Body of pancreas (tissue), 4 donors: ENCODE results near the gene NPHP4.

Source experiments
- POLR2A ChIP-seq, 3 donors: fragments of 450-650 bp; IDR thresholded peaks; one replicate each; pipeline ENCODE4 v1.6.1; 2016; ENCODE audit warnings: antibody characterized with exemption in 3 of 3, mild to moderate bottlenecking in 2 of 3
- TF ChIP-seq, protein P1 (sequence below), 7 experiments: fragments of 450-650 bp in 4 of 7; fragments of 200-600 bp in 3 of 7; sonication (generic) in 3 of 7; IDR thresholded peaks; one replicate each; pipeline ENCODE4 v1.5.1; 2016 to 2019; ENCODE audit warnings: antibody characterized with exemption in 7 of 7

DNA sequence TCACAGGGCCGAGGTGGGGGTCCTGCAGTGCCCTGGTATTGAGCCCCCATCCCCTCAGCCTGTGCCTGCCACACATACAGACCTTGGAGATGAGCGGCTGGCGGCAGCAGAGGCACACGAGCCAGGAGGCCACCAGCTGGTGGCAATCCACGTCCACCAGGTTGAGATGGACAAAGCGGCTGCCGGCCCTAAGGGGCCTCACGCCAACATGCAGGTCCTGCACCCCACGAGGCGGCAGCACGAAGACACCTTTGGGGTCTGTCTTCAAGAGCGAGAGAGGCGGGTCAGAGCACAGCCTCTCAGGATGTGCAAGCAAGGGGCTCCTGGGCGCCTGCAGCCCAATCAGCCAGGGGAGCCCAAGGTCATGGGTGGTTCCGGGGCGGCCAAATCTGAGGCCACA, 128.0 kb downstream of the NPHP4 start:
- TF ChIP-seq, protein P1, sequence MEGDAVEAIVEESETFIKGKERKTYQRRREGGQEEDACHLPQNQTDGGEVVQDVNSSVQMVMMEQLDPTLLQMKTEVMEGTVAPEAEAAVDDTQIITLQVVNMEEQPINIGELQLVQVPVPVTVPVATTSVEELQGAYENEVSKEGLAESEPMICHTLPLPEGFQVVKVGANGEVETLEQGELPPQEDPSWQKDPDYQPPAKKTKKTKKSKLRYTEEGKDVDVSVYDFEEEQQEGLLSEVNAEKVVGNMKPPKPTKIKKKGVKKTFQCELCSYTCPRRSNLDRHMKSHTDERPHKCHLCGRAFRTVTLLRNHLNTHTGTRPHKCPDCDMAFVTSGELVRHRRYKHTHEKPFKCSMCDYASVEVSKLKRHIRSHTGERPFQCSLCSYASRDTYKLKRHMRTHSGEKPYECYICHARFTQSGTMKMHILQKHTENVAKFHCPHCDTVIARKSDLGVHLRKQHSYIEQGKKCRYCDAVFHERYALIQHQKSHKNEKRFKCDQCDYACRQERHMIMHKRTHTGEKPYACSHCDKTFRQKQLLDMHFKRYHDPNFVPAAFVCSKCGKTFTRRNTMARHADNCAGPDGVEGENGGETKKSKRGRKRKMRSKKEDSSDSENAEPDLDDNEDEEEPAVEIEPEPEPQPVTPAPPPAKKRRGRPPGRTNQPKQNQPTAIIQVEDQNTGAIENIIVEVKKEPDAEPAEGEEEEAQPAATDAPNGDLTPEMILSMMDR (IDR thresholded peaks at IDR 0.05): no peak
- no peak for TF ChIP-seq POLR2A (IDR thresholded peaks at IDR 0.05)
